ENCODE results near the gene DCP1A. TPM values are rescaled to one million over a fixed set of nuclear protein-coding genes. Genes with fewer than 3 reads are reported as not detected.
"Not testable (repeated sequence)": the region's sequence is repeated elsewhere in the genome, so short reads cannot be mapped to it uniquely, and the experiment has no call there.

The DCP1A gene
- total RNA-seq, 1 experiment from 2014 or later: 12.7 TPM

DNA sequence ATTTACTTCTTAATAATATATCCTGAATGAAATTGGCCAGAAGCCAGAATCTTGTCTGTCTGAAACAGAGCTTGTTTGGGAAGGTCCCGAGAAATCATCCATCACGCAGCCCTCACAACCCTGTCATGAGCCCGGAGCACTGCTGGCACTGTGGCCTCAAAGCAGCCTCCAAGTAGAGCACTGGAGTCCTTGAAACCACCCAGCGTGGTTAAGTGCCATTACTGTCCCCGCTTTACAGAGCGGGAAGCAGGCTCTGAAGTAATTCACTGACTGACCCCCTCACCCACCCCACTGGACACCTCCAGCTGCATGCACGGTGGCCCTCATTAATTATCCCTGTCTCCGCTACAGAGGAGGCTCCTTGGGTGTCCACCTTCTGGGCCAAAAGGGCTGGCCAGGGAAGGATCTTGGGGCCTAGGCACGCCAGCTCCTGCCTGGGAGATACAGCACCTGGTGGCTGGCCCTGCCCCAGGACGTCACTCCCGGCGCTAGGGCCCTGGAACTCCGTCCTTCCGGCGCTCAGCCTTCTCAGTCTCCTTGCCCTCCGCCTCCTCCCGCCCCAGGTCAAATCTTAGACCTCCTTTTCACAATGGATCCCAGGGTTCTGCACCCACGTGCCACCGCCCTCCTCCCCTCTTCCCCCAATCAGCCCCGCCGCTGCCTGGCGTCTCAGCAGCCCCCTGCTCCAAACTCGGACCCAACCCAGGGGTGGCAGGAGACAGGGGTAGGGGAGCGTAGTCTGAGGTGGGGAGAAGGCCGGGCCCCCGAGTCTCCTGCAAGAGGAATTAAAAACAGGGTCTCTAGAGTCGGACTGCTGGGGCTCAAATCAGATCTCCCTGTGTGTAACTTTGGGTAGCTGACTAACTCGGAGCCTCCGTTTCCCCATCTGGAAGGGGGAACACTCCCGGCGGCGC is 92.6 kb downstream of the DCP1A start:
- DNase-seq: peak; percentile 71
- TSS peak; percentile 58 for BruUV-seq (replicated peaks)
- Histone ChIP-seq H3K9me3 (ENCODE audit: low read length) (no peaks in the 10 kb centered on the region), H3K9me2 (replicated peaks; ENCODE audit: low read length) (no peaks in the 10 kb centered on the region), H3F3A (ENCODE audit: low read length, unreplicated experiment) (no peaks in the 10 kb centered on the region), H4K20me1 (ENCODE audit: low read length) (peaks cover 53% of the 10 kb centered on the region), H2AFZ (ENCODE audit: low read length) (peak overlapping the region; percentile 60), H3K9ac (ENCODE audit: low read length) (peak overlapping the region; percentile 90), H3K4me1 (ENCODE audit: insufficient read depth, low read length) (peaks cover 31% of the 10 kb centered on the region), H3K27me3 (ENCODE audit: low read length) (no peaks in the 10 kb centered on the region), H3K79me2 (ENCODE audit: low read length) (peaks cover 63% of the 10 kb centered on the region), H3K4me3 (ENCODE audit: low read length) (peak overlapping the region; percentile 96), H3K4me2 (ENCODE audit: low read length) (peak overlapping the region; percentile 88), H3K27ac (ENCODE audit: low read length) (peak overlapping the region; percentile 50), H3K36me3 (ENCODE audit: low read depth, low read length) (peaks cover 15% of the 10 kb centered on the region)
- TF ChIP-seq CTCF (conservative IDR thresholded peaks at IDR 0.05; ENCODE audit: low read depth, low read length): no peak
- TF ChIP-seq EZH2 (IDR thresholded peaks at IDR 0.05; ENCODE audit: low read length, unreplicated experiment): no peak
- no peak for TF ChIP-seq EZH2phosphoT487 (IDR thresholded peaks at IDR 0.05; ENCODE audit: borderline replicate concordance, low read length)
- POLR2A ChIA-PET (ENCODE audit: unreplicated experiment): interaction anchor here (0.5 kb wide), 1 partner anchor 126 kb away, joined by 3 read pairs; no protein-coding TSS in a partner anchor
- intact Hi-C loops (cut with micrococcal nuclease): loop anchor here (2.0 to 5.0 kb wide), 2 partner anchors 16 to 93 kb away; partner anchors contain the start of gene DCP1A
- CTCF ChIA-PET: interaction anchor here (0.6 kb wide), 1 partner anchor 94 kb away, joined by 3 read pairs; no protein-coding TSS in a partner anchor
- peak; percentile 65 for ATAC-seq

- Histone ChIP-seq H3K4me2 (ENCODE audit: low read length) (peak overlapping the region; percentile 88), H3K9ac (ENCODE audit: low read length) (peak overlapping the region; percentile 90), H3F3A (ENCODE audit: low read length, unreplicated experiment) (no peaks in the 10 kb centered on the region), H3K4me1 (ENCODE audit: insufficient read depth, low read length) (peaks cover 33% of the 10 kb centered on the region), H3K79me2 (ENCODE audit: low read length) (peaks cover 72% of the 10 kb centered on the region), H3K9me3 (ENCODE audit: low read length) (no peaks in the 10 kb centered on the region), H2AFZ (ENCODE audit: low read length) (no peak overlapping the region), H3K9me2 (replicated peaks; ENCODE audit: low read length) (no peaks in the 10 kb centered on the region), H3K36me3 (ENCODE audit: low read depth, low read length) (peaks cover 15% of the 10 kb centered on the region), H4K20me1 (ENCODE audit: low read length) (peaks cover 62% of the 10 kb centered on the region), H3K27me3 (ENCODE audit: low read length) (no peaks in the 10 kb centered on the region), H3K4me3 (ENCODE audit: low read length) (peak overlapping the region; percentile 96), H3K27ac (ENCODE audit: low read length) (no peak overlapping the region)
- no peak for ATAC-seq
- ChIA-PET CTCF (interaction anchor here (0.6 kb wide), 1 partner anchor 93 kb away, joined by 3 read pairs; no protein-coding TSS in a partner anchor), POLR2A (ENCODE audit: unreplicated experiment) (interaction anchor here (0.5 kb wide), 1 partner anchor 125 kb away, joined by 3 read pairs; no protein-coding TSS in a partner anchor)
- BruUV-seq (replicated peaks): TSS peak; percentile 38
- intact Hi-C loops (cut with micrococcal nuclease): loop anchor here (2.0 kb wide), 1 partner anchor 15 kb away; no protein-coding TSS in a partner anchor
- no peak for DNase-seq
- TF ChIP-seq EZH2phosphoT487 (IDR thresholded peaks at IDR 0.05; ENCODE audit: borderline replicate concordance, low read length) (no peak), CTCF (conservative IDR thresholded peaks at IDR 0.05; ENCODE audit: low read depth, low read length) (no peak), EZH2 (IDR thresholded peaks at IDR 0.05; ENCODE audit: low read length, unreplicated experiment) (no peak)
These were observed 93.4 kb downstream of the DCP1A start for GRCh38 chr3:53253707-53254508.

DNA sequence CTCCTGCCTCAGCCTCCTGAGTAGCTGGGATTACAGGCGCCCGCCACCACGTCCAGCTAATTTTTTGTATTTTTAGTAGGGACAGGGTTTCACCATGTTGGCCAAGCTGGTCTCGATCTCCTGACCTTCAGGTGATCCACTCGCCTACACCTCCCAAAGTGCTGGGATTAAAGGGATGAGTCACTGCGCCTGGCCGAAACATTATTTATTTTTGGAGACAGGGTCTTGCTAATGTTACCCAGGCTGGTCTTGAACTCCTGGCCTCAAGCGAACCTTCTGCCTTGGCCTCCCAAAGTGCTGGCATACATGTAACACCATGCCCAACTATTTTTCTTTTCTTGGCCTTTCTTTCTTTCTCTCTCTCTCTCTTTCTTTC is 94.4 kb downstream of the DCP1A start:
- Histone ChIP-seq H3K4me1 (ENCODE audit: insufficient read depth, low read length) (peaks cover 33% of the 10 kb centered on the region), H3K36me3 (ENCODE audit: low read depth, low read length) (peaks cover 15% of the 10 kb centered on the region), H3K4me3 (ENCODE audit: low read length) (peak overlapping the region; percentile 96), H3K4me2 (ENCODE audit: low read length) (peak overlapping the region; percentile 88), H4K20me1 (ENCODE audit: low read length) (peaks cover 70% of the 10 kb centered on the region), H3K79me2 (ENCODE audit: low read length) (peaks cover 81% of the 10 kb centered on the region)
- BruUV-seq (replicated peaks); DNase-seq; H3K27me3 ChIP-seq (ENCODE audit: low read length); POLR2A ChIA-PET (ENCODE audit: unreplicated experiment); H3K9ac ChIP-seq (ENCODE audit: low read length); intact Hi-C loops (cut with micrococcal nuclease); H3K9me3 ChIP-seq (ENCODE audit: low read length); ATAC-seq; H3K27ac ChIP-seq (ENCODE audit: low read length); H3K9me2 ChIP-seq (replicated peaks; ENCODE audit: low read length); H2AFZ ChIP-seq (ENCODE audit: low read length); H3F3A ChIP-seq (ENCODE audit: low read length, unreplicated experiment); CTCF ChIA-PET: not testable (repeated sequence)

Measured in PC-3 (cell line).